Activated CD4-positive, alpha-beta T cell treated with anti-CD3 and anti-CD28 coated beads for 36 hours (primary cell): Measurements from ENCODE around the gene OSBPL5. TPM values are rescaled to one million over a fixed set of nuclear protein-coding genes. Genes with fewer than 3 reads are reported as not detected.

Experiments used
- ATAC-seq: fragments of 200-7000 bp; cut with Tn5 transposase; one replicate; pipeline ENCODE4 v1.10.0; 2021; ENCODE audit warnings: mild to moderate bottlenecking, moderate library complexity
- CTCF ChIA-PET: fragments of 350-600 bp; sonication (Branson Sonifier 250); formaldehyde crosslinking; loops from one replicate; lab custom pipeline; 2021; ENCODE audit warnings: antibody characterized with exemption; lab: Charles Lee
- POLR2A ChIA-PET: fragments of 350-600 bp; sonication (Branson Sonifier 250); formaldehyde crosslinking; loops from one replicate; lab custom pipeline; 2021; ENCODE audit warnings: antibody characterized with exemption, inconsistent platforms; lab: Charles Lee
- DNase-seq: peaks from one replicate; pipeline ENCODE4 v3.0.0-alpha.2; 2020
- H3K27ac Mint-ChIP-seq: one replicate; pipeline ENCODE4 v1.8.0; 2021; ENCODE audit warnings: mixed read lengths
- H3K27me3 Mint-ChIP-seq: one replicate; pipeline ENCODE4 v1.8.0; 2021; ENCODE audit warnings: mixed read lengths
- H3K36me3 Mint-ChIP-seq: one replicate; pipeline ENCODE4 v1.8.0; 2021; ENCODE audit warnings: low read depth, mixed read lengths
- H3K4me1 Mint-ChIP-seq: one replicate; pipeline ENCODE4 v1.8.0; 2021; ENCODE audit warnings: mixed read lengths
- H3K4me3 Mint-ChIP-seq: one replicate; pipeline ENCODE4 v1.8.0; 2021; ENCODE audit warnings: mild to moderate bottlenecking, moderate library complexity, mixed read lengths
- H3K9me3 Mint-ChIP-seq: one replicate; pipeline ENCODE4 v1.8.0; 2021; ENCODE audit warnings: low read depth, mixed read lengths
- intact Hi-C, 2 experiments: fragments of 100-400 bp; cut with DNase I in 1 of 2; cut with micrococcal nuclease in 1 of 2; formaldehyde crosslinking; loops; one replicate each; pipeline versions ENCODE4 v1.14.2 to v1.15.1; 2022 to 2024; cut with DNase I, micrococcal nuclease
- total RNA-seq, 2 experiments: library from RNA; stranded (reverse); gene quantifications; one replicate each; pipeline ENCODE4 v1.2.3, GENCODE V29; 2021

Gene OSBPL5
- total RNA-seq, 2 experiments from 2014 or later, result 5.8 to 7.1 TPM

DNA sequence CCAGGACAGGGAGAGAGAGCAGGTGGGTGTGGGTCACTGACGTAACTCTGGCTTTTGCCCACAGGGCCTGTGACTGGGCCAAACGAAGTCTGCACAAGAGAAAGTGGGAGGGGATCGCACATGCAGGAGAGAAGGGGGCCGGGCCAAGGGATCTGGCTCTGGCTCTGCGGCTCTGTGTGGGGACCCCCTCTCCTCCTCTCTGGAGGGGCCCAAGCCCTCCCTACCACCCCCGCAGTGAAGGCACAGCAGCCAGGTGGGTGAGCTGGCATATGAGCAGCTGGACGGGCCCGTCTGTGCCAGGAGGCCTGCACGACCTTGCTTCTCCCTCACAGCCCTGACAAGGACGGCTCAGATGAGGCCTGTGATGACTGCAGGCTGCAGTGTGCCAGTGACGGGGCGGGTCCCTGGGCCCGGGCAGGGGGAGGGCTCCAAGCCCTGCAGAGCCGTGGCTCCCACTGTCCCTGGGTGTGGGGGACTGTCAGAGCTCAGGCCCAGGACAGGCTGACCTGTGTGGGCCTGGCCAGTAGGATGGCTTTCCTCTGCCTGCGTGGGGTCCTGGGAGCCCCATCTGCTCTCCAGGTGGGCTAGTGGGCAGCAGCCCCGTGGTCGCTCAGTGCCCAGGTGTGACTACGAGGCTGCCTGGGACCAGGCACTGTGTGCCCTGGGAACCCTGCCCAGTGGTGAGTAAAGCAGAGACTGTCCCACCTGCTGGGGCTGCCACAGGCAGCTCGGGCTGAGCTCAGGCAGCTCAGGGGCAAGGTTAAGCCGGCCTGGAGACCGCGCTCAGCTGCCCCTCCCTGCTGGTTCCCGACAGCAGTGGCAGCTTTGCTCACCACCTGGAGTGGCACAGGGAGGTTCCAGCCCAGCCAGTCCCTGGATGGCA, 31.3 kb upstream of the OSBPL5 start:
- no peaks in the 10 kb centered on the region for H3K36me3 Mint-ChIP-seq
- DNase-seq, result no peak
- H3K27ac Mint-ChIP-seq, result no peak overlapping the region
- ATAC-seq, result no peak
- H3K4me1 Mint-ChIP-seq, result no peaks in the 10 kb centered on the region
- intact Hi-C loops, result no loop called here
- H3K27me3 Mint-ChIP-seq, result peaks cover 4% of the 10 kb centered on the region
- POLR2A ChIA-PET, result no interaction called here
- no peak overlapping the region for H3K4me3 Mint-ChIP-seq
- CTCF ChIA-PET, result no interaction called here
- no peaks in the 10 kb centered on the region for H3K9me3 Mint-ChIP-seq

DNA sequence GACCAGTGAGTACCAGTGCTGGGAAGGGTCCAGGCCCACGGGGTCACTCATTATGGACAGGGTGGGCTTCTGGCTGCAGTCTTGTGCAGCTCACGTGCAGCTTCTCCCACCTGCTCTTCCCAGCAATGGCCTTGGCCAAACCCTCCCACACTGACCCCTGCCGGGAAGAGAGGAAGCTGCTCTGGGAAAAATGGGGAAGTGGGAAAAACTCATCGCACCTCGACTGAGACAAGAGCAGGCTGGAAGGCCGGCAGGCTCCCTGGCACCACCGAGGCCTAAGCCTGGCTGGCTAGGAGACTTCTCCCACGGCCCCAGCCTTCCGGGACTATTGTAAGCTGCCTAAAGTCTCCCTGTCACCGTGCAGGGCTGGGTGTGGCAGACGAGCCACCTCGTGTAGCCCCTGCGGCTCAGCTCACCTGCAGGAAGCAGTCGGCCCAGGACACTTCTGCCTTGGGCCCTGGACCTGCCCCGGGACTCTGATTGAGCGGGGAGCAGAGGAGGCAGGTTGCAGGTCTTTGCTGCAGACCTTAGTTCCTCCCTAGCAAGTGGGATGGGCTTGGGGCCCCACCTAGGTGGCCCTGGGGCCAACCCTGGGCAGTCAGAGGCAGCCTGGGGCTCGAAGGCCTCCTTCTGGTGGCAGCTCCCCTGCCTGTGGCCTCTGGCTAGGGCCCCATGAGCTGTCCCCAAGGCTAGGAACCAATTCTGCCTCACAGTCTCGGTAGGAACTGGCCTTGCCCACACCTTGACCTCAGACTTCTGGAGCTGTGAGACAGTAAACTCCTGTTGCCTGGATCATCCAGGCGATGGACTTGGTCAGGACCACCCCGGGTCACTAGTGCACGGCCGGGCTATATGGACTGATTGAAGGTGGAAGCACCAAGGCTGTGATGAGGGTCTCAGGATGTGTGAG, 30.4 kb upstream of the OSBPL5 start:
- intact Hi-C loops, result no loop called here
- ChIA-PET CTCF (no interaction called here), POLR2A (interaction anchor here (0.7 kb wide), 1 partner anchor 33 kb away, joined by 3 read pairs; no protein-coding TSS in a partner anchor)
- H3K36me3 Mint-ChIP-seq, result no peaks in the 10 kb centered on the region
- H3K4me1 Mint-ChIP-seq, result no peaks in the 10 kb centered on the region
- H3K27me3 Mint-ChIP-seq, result peaks cover 4% of the 10 kb centered on the region
- ATAC-seq (no peak), DNase-seq (no peak)
- H3K27ac Mint-ChIP-seq, result no peak overlapping the region
- H3K4me3 Mint-ChIP-seq, result no peak overlapping the region
- H3K9me3 Mint-ChIP-seq, result no peaks in the 10 kb centered on the region

DNA sequence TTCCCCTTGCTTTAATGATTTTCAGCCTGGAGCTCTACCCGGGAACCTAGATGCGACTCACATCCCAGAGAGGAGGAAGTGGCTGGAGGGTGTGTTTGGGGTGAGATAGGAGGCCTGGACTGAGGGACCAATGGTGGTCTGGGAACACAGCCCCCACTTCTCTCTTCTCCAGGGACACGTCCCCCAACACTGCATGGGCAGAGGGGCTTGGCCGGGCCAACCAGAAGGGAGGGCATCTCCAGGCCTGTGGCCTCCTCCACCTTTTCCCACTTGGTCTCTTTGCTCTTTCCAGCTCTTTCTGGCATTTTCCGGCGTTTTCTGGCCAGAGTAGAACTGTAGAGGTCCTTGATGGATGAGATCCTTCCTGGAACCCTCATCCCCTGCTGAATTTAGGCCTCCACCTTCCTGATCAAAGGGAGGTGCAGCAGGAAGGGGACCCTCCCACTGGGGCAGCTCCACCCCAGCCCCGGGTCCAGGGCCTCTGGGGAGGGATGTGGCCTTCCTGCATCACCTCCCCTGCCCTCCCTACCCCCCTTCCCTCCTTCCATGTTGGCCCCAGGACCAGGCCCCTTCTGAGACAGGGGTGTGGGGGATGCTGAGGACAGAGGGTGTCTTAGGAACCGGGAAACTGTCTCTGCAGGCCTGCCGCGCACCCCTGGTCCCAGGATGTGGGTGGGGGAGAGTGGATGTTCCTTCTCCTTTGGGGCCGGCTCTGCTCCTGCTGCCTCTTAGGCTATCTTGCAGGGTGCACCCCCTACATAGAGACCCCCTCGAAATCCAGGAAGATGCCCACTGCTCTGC, 29.1 kb upstream of the OSBPL5 start:
- DNase-seq, result no peak
- ChIA-PET CTCF (no interaction called here), POLR2A (no interaction called here)
- H3K27ac Mint-ChIP-seq, result no peak overlapping the region
- H3K36me3 Mint-ChIP-seq, result no peaks in the 10 kb centered on the region
- intact Hi-C loops, result no loop called here
- ATAC-seq, result no peak
- H3K4me1 Mint-ChIP-seq, result no peaks in the 10 kb centered on the region
- H3K9me3 Mint-ChIP-seq, result no peaks in the 10 kb centered on the region
- H3K4me3 Mint-ChIP-seq, result no peak overlapping the region
- peaks cover 3% of the 10 kb centered on the region for H3K27me3 Mint-ChIP-seq

- intact Hi-C loops, result no loop called here
- ChIA-PET POLR2A (no interaction called here), CTCF (no interaction called here)
- no peak for DNase-seq
- H3K36me3 Mint-ChIP-seq, result no peaks in the 10 kb centered on the region
- H3K4me1 Mint-ChIP-seq, result no peaks in the 10 kb centered on the region
- H3K9me3 Mint-ChIP-seq, result no peaks in the 10 kb centered on the region
- H3K4me3 Mint-ChIP-seq, result no peak overlapping the region
- no peak overlapping the region for H3K27ac Mint-ChIP-seq
- ATAC-seq, result no peak
- peaks cover 2% of the 10 kb centered on the region for H3K27me3 Mint-ChIP-seq
Observed at GRCh38 chr11:3193373-3194015, 28.4 kb upstream of the OSBPL5 start.

DNA sequence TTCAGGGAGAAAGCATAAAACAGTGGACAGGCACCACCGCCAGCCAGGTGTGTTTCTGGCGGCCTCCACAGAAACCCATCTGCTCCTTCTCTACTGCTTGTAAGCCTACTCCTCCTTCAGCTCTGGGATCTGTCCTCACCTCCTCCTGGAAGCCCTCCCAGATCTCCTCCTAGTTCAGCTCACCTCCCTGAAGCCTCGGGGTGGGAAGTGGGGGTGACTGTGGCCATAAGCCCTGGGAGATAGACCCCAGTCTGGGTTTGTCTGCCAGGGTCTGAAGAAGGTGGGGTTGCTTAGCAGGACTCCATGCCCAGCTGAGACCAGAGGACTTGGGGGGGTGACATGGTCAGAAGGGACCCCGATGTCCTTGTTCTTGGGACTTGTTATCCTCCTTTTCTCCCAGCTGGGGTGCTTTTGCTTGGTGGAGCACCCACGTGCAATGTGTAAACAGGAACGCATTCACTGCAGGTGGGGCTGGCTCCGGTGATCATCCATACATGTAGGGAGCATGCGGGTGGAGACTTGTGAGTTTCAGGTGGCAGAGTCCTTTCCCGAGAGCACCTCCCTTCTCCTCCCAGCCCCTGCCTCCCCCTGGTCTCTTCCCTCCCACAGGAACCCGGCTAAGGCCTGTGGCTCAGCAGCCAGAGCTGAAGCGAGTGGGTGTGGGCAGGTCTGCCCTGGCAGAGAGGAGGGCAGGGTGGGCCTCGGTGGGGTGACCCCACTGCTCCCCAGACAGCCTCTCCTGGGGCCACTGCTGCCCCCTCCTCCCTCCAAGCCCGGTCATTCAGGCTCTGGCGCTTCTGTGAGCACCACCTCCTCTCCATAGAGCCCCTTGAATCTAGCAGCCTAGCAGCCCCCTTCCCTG, 27.6 kb upstream of the OSBPL5 start:
- Mint-ChIP-seq H3K27me3 (no peaks in the 10 kb centered on the region), H3K4me1 (no peaks in the 10 kb centered on the region), H3K36me3 (no peaks in the 10 kb centered on the region), H3K4me3 (no peak overlapping the region), H3K27ac (no peak overlapping the region), H3K9me3 (no peaks in the 10 kb centered on the region)
- intact Hi-C loops, result no loop called here
- CTCF ChIA-PET, result interaction anchor here (1.2 kb wide), 1 partner anchor 23 kb away, joined by 3 read pairs; no protein-coding TSS in a partner anchor
- ATAC-seq (no peak), DNase-seq (no peak)
- POLR2A ChIA-PET, result interaction anchor here (0.6 kb wide), 1 partner anchor 81 kb away, joined by 4 read pairs; no protein-coding TSS in a partner anchor

DNA sequence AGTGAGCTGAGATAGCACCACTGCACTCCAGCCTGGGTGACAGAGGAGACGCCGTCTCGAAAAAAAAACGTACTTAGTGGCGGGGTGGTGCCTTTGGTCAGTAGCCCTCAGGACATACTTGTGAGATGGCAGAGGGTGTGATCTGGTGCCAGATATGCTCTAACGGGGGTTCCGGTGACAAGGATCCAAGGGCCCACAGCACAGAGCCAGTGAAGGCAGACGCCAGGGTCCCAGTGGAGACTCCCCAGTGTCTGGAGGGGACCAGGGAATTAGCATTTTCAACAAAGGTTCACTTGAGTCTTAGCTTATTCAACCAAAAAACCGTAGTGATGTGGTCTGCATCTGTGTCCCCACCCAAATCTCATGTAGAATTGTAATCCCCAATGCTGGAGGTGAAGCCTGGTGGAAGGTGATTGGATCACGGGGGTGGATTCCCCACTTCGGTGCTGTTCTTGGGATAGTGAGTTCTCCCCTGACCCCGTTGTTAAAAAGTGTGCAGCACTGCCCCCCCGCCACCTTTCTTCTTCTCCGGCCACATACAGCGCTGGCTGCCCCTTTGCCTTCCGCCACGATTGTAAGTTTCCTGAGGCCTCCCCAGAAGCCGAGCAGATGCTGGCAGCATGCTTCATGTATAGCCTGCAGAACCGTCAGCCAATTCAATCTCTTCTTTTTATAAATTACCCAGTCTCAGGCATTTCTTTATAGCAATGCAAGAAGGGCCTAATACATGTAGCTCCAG, 26.6 kb upstream of the OSBPL5 start:
- DNase-seq, result no peak
- ATAC-seq, result no peak
- H3K9me3 Mint-ChIP-seq, result no peaks in the 10 kb centered on the region
- no peak overlapping the region for H3K27ac Mint-ChIP-seq
- H3K27me3 Mint-ChIP-seq, result no peaks in the 10 kb centered on the region
- H3K4me3 Mint-ChIP-seq, result no peak overlapping the region
- intact Hi-C loops, result no loop called here
- H3K4me1 Mint-ChIP-seq, result no peaks in the 10 kb centered on the region
- POLR2A ChIA-PET, result interaction anchor here (0.6 kb wide), 1 partner anchor 80 kb away, joined by 4 read pairs; no protein-coding TSS in a partner anchor
- CTCF ChIA-PET, result interaction anchor here (0.7 to 1.2 kb wide), 2 partner anchors 24 to 490 kb away, joined by 3 read pairs; no protein-coding TSS in a partner anchor
- no peaks in the 10 kb centered on the region for H3K36me3 Mint-ChIP-seq

DNA sequence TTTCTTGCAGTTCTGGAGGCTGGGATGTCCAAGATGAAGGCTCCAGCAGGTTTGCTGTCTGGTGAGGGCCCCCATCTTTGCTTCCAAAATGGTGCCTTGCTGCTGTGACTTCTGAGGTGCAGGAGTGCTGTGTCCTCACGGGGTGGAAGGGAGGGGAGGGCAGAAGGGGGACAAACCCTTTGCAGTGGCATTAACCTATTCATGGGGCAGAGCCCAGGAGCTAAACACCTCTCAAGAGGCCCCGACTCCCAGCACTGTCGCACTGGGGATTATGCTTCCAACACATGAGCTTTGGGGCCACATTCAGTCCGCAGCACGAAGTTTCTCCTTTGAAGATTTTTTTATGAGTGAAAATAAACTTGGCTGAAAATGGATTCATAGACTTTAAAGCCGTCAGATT, 25.5 kb upstream of the OSBPL5 start:
- ATAC-seq (no peak), DNase-seq (no peak)
- Mint-ChIP-seq H3K9me3 (no peaks in the 10 kb centered on the region), H3K36me3 (no peaks in the 10 kb centered on the region), H3K27me3 (no peaks in the 10 kb centered on the region), H3K4me1 (no peaks in the 10 kb centered on the region), H3K4me3 (no peak overlapping the region), H3K27ac (no peak overlapping the region)
- POLR2A ChIA-PET, result no interaction called here
- intact Hi-C loops, result no loop called here
- CTCF ChIA-PET, result interaction anchor here (0.5 kb wide), 1 partner anchor 939 kb away, joined by 3 read pairs; no protein-coding TSS in a partner anchor

DNA sequence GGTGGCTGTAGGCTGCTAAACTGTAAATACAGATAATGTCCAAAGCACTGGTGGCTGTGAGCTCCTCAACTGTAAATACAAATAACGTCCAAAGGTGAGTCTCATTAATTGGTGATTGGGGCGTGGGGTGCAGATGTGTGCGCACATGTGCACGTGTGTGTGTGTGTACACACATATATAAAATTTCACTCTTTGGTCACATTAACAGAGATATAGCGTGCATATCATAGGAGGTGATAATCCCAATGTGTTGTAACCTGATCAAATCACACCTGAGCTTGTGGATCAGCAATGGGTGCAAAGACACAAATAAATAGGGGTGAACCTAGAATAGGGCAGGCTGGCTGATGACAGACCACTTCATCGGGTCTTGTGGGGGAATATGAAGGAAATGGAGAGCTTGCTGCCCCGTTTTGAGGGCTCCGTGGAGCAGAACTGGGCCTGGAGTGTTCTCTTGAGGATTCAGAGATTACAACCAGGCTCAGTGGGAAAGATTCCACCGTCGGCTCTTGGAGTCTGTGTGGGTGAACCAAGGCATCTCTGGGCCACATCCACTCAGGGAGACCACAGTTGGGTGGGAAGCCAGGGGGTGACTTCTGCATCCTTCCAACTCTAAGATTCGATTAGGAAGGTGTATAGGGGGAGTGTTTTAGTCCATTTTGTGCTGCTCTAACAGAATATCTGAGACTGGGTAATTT, 24.9 kb upstream of the OSBPL5 start:
- intact Hi-C loops, result no loop called here
- POLR2A ChIA-PET, result no interaction called here
- ATAC-seq, result no peak
- Mint-ChIP-seq H3K4me3 (no peak overlapping the region), H3K27me3 (no peaks in the 10 kb centered on the region), H3K36me3 (no peaks in the 10 kb centered on the region), H3K9me3 (no peaks in the 10 kb centered on the region), H3K4me1 (no peaks in the 10 kb centered on the region), H3K27ac (no peak overlapping the region)
- CTCF ChIA-PET, result interaction anchor here (0.5 kb wide), 1 partner anchor 939 kb away, joined by 3 read pairs; no protein-coding TSS in a partner anchor
- DNase-seq, result no peak

- CTCF ChIA-PET, result no interaction called here
Observed at GRCh38 chr11:3189196-3189843, 24.2 kb upstream of the OSBPL5 start.

More at GRCh38 chr11:3189196-3189843, 24.2 kb upstream of the OSBPL5 start:
- intact Hi-C loops, result no loop called here
- Mint-ChIP-seq H3K36me3 (no peaks in the 10 kb centered on the region), H3K27me3 (no peaks in the 10 kb centered on the region), H3K4me1 (no peaks in the 10 kb centered on the region), H3K9me3 (no peaks in the 10 kb centered on the region), H3K27ac (no peak overlapping the region), H3K4me3 (no peak overlapping the region)
- POLR2A ChIA-PET, result no interaction called here
- DNase-seq (no peak), ATAC-seq (no peak)
